ENCODE measurements around the gene RPRML. TPM values are rescaled to one million over a fixed set of nuclear protein-coding genes. Genes with fewer than 3 reads are reported as not detected.
A peak's percentile ranks its signal among the peaks of the same experiment; 100 is the strongest.

Gene RPRML
- total and polyA plus RNA-seq, 2 experiments from 2014 or later, result not detected

DNA sequence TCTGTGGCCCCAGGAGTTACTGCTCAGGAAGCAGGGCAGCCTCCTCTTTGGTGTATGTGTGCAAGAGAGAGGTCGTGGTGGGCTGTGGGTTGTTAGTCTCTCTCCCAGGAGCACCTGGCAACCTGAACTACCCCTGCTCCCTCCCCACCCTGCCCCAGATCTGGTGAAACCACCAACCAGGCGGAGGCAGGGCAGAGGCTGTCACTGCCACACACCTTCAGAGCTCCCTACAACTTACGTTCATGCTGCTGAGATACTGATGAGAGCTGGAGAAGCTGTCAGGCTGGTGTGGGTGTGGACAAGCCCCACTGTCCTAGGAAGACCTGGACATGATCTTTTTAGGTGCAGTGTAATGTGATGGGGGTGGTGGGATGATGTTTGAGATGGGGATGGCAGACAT lies 31.8 kb downstream of the RPRML start:
- Histone ChIP-seq H3K27ac (no peak overlapping the region), H3K9me3 (ENCODE audit: low read depth) (no peaks in the 10 kb centered on the region), H3K79me2 (no peaks in the 10 kb centered on the region), H3K9me2 (replicated peaks; ENCODE audit: insufficient read depth) (no peaks in the 10 kb centered on the region), H4K20me1 (ENCODE audit: insufficient read depth, poor library complexity, severe bottlenecking) (no peaks in the 10 kb centered on the region), H3K27me3 (peaks cover 13% of the 10 kb centered on the region), H2AFZ (no peak overlapping the region), H3K36me3 (replicated peaks; ENCODE audit: insufficient read depth, low read depth) (no peaks in the 10 kb centered on the region), H3K4me3 (no peak overlapping the region), H3K4me1 (ENCODE audit: insufficient read depth) (peaks cover 18% of the 10 kb centered on the region), H3K4me2 (no peak overlapping the region)
- 50% methylated on average over 3 of the region's 3 CpGs for WGBS (ENCODE audit: low lambda C conversion rate, missing lambda C conversion rate)
- DNase-seq (ENCODE audit: low spot score), result no peak
- no peak for TF ChIP-seq EZH2 (IDR thresholded peaks at IDR 0.05; ENCODE audit: borderline replicate concordance)
- TF ChIP-seq, protein P1, sequence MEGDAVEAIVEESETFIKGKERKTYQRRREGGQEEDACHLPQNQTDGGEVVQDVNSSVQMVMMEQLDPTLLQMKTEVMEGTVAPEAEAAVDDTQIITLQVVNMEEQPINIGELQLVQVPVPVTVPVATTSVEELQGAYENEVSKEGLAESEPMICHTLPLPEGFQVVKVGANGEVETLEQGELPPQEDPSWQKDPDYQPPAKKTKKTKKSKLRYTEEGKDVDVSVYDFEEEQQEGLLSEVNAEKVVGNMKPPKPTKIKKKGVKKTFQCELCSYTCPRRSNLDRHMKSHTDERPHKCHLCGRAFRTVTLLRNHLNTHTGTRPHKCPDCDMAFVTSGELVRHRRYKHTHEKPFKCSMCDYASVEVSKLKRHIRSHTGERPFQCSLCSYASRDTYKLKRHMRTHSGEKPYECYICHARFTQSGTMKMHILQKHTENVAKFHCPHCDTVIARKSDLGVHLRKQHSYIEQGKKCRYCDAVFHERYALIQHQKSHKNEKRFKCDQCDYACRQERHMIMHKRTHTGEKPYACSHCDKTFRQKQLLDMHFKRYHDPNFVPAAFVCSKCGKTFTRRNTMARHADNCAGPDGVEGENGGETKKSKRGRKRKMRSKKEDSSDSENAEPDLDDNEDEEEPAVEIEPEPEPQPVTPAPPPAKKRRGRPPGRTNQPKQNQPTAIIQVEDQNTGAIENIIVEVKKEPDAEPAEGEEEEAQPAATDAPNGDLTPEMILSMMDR (IDR thresholded peaks at IDR 0.05; ENCODE audit: poor library complexity), result no peak
- TF ChIP-seq EZH2phosphoT487 (IDR thresholded peaks at IDR 0.05; ENCODE audit: low read depth, severe bottlenecking, unreplicated experiment), result no peak

DNA sequence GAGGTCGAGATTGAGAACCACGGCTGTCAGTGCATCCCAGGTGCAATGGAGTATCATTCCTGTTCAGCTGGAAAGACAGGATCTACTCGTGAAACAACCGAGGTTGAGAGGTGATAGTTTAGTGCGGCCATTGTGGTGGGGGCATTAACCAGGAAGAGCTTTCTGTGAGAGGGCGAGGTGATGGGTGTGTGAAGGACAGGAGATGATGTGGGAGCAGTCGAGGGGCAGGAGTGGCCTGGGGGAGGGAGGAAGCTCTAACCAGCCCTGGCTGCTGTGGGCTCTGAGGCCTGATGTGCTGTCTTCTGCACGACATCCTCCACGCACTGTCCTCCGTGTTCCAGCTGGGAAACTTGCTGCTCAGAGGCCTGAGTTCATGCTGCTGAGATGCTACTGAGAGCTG lies 34.1 kb downstream of the RPRML start:
- no peaks in the 10 kb centered on the region for H3K27me3 ChIP-seq
- H3K4me3 ChIP-seq, result no peak overlapping the region
- H3K27ac ChIP-seq, result no peak overlapping the region
- H2AFZ ChIP-seq, result no peak overlapping the region
- peaks cover 18% of the 10 kb centered on the region for H3K4me1 ChIP-seq (ENCODE audit: insufficient read depth)
- DNase-seq (ENCODE audit: low spot score), result no peak
- WGBS (ENCODE audit: low lambda C conversion rate, missing lambda C conversion rate), result 62% methylated on average over 10 of the region's 10 CpGs
- no peaks in the 10 kb centered on the region for H3K9me2 ChIP-seq (replicated peaks; ENCODE audit: insufficient read depth)
- TF ChIP-seq EZH2phosphoT487 (IDR thresholded peaks at IDR 0.05; ENCODE audit: low read depth, severe bottlenecking, unreplicated experiment) (no peak), EZH2 (IDR thresholded peaks at IDR 0.05; ENCODE audit: borderline replicate concordance) (no peak)
- TF ChIP-seq, protein P1 (IDR thresholded peaks at IDR 0.05; ENCODE audit: poor library complexity), result no peak
- no peaks in the 10 kb centered on the region for H3K79me2 ChIP-seq
- no peaks in the 10 kb centered on the region for H3K9me3 ChIP-seq (ENCODE audit: low read depth)
- no peaks in the 10 kb centered on the region for H4K20me1 ChIP-seq (ENCODE audit: insufficient read depth, poor library complexity, severe bottlenecking)
- no peak overlapping the region for H3K4me2 ChIP-seq
- H3K36me3 ChIP-seq (replicated peaks; ENCODE audit: insufficient read depth, low read depth), result no peaks in the 10 kb centered on the region

DNA sequence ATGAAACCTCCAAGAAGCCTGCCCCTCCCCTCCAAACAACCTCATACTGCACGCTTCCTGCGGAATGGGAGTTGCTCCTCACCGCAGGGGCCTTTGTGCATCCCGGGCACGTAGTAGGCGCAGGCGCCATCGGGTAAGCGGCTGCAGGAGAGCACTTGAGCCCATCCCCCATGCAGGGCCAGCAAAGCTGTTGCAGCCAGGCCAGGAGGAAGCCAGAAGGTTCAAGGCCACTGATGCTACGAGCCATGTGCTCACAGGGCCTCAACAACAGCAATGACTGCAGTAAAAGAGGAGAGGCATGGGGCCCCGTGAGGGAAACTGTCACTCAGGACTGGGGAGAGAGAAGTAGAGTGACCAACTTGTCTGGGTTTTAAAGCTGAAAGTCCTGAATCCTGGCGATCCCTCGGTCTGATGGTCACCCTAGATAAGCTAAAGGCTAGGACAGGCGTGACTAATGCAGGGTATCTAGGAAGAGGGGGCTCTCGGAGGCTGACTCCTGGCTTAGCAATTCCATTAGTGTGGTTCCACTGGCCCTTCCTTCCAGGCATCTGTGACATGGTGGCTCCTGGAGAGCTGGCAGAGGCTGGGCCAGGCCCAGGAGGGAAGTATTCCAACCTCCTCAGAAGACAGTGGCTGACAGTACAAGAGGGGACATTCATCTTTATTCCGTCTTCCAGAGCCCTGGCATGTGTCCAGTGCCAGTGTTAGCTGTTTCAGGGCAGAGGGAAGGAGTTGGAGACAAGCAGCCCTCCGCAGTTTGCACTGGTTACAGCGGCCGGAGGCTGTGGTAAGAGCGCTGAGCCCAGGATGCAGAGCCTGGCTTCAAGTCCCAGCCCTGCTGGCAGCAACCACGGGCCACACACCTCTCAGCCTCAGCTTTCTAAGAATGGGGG lies 35.3 kb downstream of the RPRML start:
- no peak for TF ChIP-seq EZH2 (IDR thresholded peaks at IDR 0.05; ENCODE audit: borderline replicate concordance)
- TF ChIP-seq EZH2phosphoT487 (IDR thresholded peaks at IDR 0.05; ENCODE audit: low read depth, severe bottlenecking, unreplicated experiment), result no peak
- TF ChIP-seq, protein P1 (IDR thresholded peaks at IDR 0.05; ENCODE audit: poor library complexity), result no peak
- no peak overlapping the region for H2AFZ ChIP-seq
- H3K4me3 ChIP-seq, result no peak overlapping the region
- H3K36me3 ChIP-seq (replicated peaks; ENCODE audit: insufficient read depth, low read depth), result no peaks in the 10 kb centered on the region
- DNase-seq (ENCODE audit: low spot score), result peak; percentile 45
- no peaks in the 10 kb centered on the region for H3K9me2 ChIP-seq (replicated peaks; ENCODE audit: insufficient read depth)
- peaks cover 18% of the 10 kb centered on the region for H3K4me1 ChIP-seq (ENCODE audit: insufficient read depth)
- peak overlapping the region; percentile 48 for H3K4me2 ChIP-seq
- H4K20me1 ChIP-seq (ENCODE audit: insufficient read depth, poor library complexity, severe bottlenecking), result no peaks in the 10 kb centered on the region
- WGBS (ENCODE audit: low lambda C conversion rate, missing lambda C conversion rate), result 40% methylated on average over 21 of the region's 21 CpGs
- no peaks in the 10 kb centered on the region for H3K9me3 ChIP-seq (ENCODE audit: low read depth)
- H3K27ac ChIP-seq, result no peak overlapping the region
- no peaks in the 10 kb centered on the region for H3K27me3 ChIP-seq
- no peaks in the 10 kb centered on the region for H3K79me2 ChIP-seq

Measured in hepatocyte (in vitro differentiated cells).